LHCN-M2 (cell line): ENCODE results near the gene PDE4B. TPM values are rescaled to one million over a fixed set of nuclear protein-coding genes. Genes with fewer than 3 reads are reported as not detected.
"Not testable (repeated sequence)": the region's sequence is repeated elsewhere in the genome, so short reads cannot be mapped to it uniquely, and the experiment has no call there.

ENCODE experiments used
- DNase-seq: peaks from one replicate; pipeline ENCODE4 v3.0.0-alpha.2; 2012; ENCODE audit warnings: low read depth
- total RNA-seq: library from RNA; depleted of rRNA; stranded (reverse); fragments of >200 nt; gene quantifications from 2 replicates; pipeline ENCODE4 v1.2.3, GENCODE V29; 2014

Gene PDE4B
- total RNA-seq, 1 experiment from 2014 or later, result 6.8 TPM

- no peak for DNase-seq
These were observed 621.1 kb downstream of the PDE4B start for GRCh38 chr1:66413838-66414175.

- DNase-seq, result no peak
These were observed 622.6 kb downstream of the PDE4B start for GRCh38 chr1:66415281-66415680.

DNA sequence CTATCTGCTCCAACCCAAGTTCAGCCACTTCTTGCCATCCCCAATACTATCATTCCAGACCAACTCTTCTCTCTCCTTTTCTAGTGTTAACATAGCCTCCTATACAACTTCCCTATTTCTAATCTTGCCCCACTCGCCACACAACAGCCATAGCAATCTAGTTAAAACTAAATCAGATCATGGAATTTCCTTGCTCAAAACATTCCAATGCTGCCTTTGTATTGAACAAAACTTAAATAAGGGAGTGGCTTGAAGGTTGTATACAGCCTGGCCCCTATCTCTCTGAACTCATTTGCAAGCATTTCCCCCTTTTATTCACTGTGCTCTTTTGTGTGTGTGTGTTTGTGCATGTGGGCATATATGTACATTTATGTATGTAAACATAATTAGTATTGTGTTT is 623.2 kb downstream of the PDE4B start:
- no peak for DNase-seq

DNA sequence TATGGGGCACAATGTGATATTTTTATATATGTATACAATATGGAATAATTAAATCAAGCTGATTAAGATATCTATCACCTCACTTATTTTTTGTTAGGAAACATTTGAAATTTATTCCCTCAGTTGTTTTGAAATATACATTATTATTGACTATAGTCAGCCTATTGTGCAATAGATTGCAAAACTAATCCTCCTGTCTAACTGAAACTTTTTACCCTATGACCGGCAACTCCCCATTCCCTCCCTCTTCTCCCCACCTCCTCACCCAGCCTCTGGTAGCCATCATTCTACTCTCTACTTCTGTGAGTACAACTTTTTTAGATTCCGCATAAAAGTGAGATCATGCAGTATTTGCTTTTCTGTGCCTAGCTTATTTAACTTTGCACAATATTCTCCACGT is 623.6 kb downstream of the PDE4B start:
- no peak for DNase-seq

- DNase-seq, result no peak
These were observed 625.3 kb downstream of the PDE4B start for GRCh38 chr1:66418021-66418420.

GRCh38 chr1:66420171-66420570 is 627.5 kb downstream of the PDE4B start:
- not testable (repeated sequence) for DNase-seq

DNA sequence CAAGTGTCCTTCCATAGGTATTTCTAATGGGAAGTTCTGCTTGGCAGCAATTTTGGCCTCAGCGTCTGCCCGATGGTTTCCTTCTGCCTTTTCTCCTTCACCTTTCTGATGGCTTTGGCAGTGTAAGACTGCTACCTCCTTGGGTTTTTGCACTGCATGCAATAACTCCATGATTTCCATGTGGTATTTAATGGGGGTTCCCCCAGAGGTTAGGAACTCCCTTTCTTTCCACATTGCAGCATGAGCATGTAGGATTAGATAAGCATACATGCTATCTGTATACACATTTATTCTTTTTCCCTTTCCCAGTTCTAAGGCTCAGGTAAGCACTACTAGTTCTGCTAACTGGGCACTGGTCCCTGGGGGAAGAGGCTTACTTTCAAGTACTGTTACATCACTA is 628.2 kb downstream of the PDE4B start:
- DNase-seq, result not testable (repeated sequence)

DNA sequence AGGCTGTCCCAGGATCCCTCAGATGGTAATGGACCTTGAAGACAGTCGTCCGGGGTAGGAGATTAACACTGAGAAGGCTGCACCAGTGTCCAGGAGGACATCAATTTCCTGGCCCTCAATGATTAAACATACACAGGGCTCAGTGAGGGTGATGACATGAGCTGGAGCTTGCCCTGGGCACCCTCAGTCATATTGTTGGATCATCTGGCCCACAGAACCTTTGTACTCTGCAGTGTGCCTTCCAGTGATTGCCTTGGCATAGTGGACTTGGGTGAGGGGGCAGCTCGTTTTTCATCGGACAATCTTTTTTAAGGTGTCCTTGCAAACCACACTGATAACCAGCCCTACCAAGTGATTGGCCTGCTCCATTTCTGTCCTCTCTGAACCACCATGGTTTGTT is 630.1 kb downstream of the PDE4B start:
- DNase-seq, result no peak
